Measurements from ENCODE around the gene LSMEM2.
A peak's percentile ranks its signal among the peaks of the same experiment; 100 is the strongest.

LSMEM2 gene

DNA sequence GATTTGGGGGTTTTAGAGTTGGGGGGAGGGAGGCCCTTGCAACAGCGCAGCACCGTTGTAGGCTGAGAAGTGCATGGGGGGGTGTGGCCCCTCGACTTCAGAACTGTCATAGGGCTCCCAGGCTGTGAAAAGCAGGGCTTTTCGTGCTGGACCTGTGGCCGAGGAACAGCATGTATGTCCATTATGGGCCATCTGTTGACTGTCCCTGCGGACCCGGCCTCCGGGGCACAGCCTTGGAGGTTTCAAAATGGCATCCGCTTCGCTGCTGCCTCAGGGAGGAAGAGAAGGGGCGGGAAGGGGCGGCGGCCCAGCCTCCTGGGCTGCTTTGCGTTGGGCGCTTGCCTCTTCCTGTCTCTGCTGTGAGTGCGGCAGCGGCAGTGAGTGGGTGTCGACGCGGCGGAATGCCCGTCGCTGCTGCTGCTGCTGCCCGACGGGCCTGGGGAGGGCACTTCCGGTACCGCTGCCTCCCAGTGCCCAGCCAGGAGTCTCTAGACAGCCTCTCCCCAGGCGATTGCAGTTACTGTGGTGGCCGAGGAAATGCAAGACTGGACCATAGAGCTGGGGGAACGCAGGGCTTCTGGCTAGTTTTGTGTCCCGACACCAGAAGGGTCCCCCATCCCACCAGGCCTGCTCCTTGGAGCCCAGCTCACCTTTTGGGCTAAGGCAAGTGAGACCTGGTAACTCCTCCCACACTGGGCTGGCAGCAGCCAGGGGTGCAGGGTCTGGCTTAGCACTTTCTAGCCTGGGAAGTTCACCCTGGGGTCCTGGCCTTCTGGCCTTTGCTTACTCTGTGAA, 40.9 kb upstream of the LSMEM2 start:
- Histone ChIP-seq H3F3A (ENCODE audit: insufficient read depth) (peaks cover 4% of the 10 kb centered on the region), H3K9me3 (ENCODE audit: insufficient read depth, low read length) (no peaks in the 10 kb centered on the region), H3K9me2 (replicated peaks; ENCODE audit: insufficient read depth, low read length) (no peaks in the 10 kb centered on the region), H3K4me3 (ENCODE audit: insufficient read depth, low read length, poor library complexity, severe bottlenecking) (peak overlapping the region; percentile 96), H3K4me2 (ENCODE audit: low read depth, low read length, poor library complexity, severe bottlenecking) (peak overlapping the region; percentile 84), H2AFZ (ENCODE audit: low read depth, low read length, severe bottlenecking) (no peak overlapping the region), H3K79me2 (ENCODE audit: insufficient read depth, low read length) (peaks cover 64% of the 10 kb centered on the region), H3K36me3 (ENCODE audit: low read length) (no peaks in the 10 kb centered on the region), H3K27me3 (ENCODE audit: low read length) (no peaks in the 10 kb centered on the region), H4K20me1 (ENCODE audit: low read depth, low read length) (no peaks in the 10 kb centered on the region), H3K9ac (ENCODE audit: low read length) (peak overlapping the region; percentile 72), H3K27ac (ENCODE audit: low read depth, low read length) (peak overlapping the region; percentile 76)
- TF ChIP-seq CTCF (IDR thresholded peaks at IDR 0.05; ENCODE audit: insufficient read depth, low read length, poor library complexity, severe bottlenecking) (no peak), EZH2phosphoT487 (conservative IDR thresholded peaks at IDR 0.05; ENCODE audit: low read length) (no peak)

GRCh38 chr3:50238549-50239026, 40.3 kb upstream of the LSMEM2 start:
- peaks cover 70% of the 10 kb centered on the region for H3K79me2 ChIP-seq (ENCODE audit: insufficient read depth, low read length)
- no peaks in the 10 kb centered on the region for H3K9me2 ChIP-seq (replicated peaks; ENCODE audit: insufficient read depth, low read length)
- no peak overlapping the region for H2AFZ ChIP-seq (ENCODE audit: low read depth, low read length, severe bottlenecking)
- H3F3A ChIP-seq (ENCODE audit: insufficient read depth): peaks cover 10% of the 10 kb centered on the region
- peak overlapping the region; percentile 84 for H3K4me2 ChIP-seq (ENCODE audit: low read depth, low read length, poor library complexity, severe bottlenecking)
- peak overlapping the region; percentile 76 for H3K27ac ChIP-seq (ENCODE audit: low read depth, low read length)
- H3K36me3 ChIP-seq (ENCODE audit: low read length): no peaks in the 10 kb centered on the region
- no peaks in the 10 kb centered on the region for H3K27me3 ChIP-seq (ENCODE audit: low read length)
- H3K9me3 ChIP-seq (ENCODE audit: insufficient read depth, low read length): no peaks in the 10 kb centered on the region
- H3K4me3 ChIP-seq (ENCODE audit: insufficient read depth, low read length, poor library complexity, severe bottlenecking): peak overlapping the region; percentile 47
- peak overlapping the region; percentile 72 for H3K9ac ChIP-seq (ENCODE audit: low read length)
- TF ChIP-seq CTCF (IDR thresholded peaks at IDR 0.05; ENCODE audit: insufficient read depth, low read length, poor library complexity, severe bottlenecking): no peak
- TF ChIP-seq EZH2phosphoT487 (conservative IDR thresholded peaks at IDR 0.05; ENCODE audit: low read length): no peak
- no peaks in the 10 kb centered on the region for H4K20me1 ChIP-seq (ENCODE audit: low read depth, low read length)

- no peaks in the 10 kb centered on the region for H4K20me1 ChIP-seq (ENCODE audit: low read depth, low read length)
- no peaks in the 10 kb centered on the region for H3K27me3 ChIP-seq (ENCODE audit: low read length)
- TF ChIP-seq CTCF (IDR thresholded peaks at IDR 0.05; ENCODE audit: insufficient read depth, low read length, poor library complexity, severe bottlenecking) (no peak), EZH2phosphoT487 (conservative IDR thresholded peaks at IDR 0.05; ENCODE audit: low read length) (no peak)
- no peak overlapping the region for H3K4me3 ChIP-seq (ENCODE audit: insufficient read depth, low read length, poor library complexity, severe bottlenecking)
- no peaks in the 10 kb centered on the region for H3K9me3 ChIP-seq (ENCODE audit: insufficient read depth, low read length)
- no peaks in the 10 kb centered on the region for H3K9me2 ChIP-seq (replicated peaks; ENCODE audit: insufficient read depth, low read length)
- no peaks in the 10 kb centered on the region for H3K36me3 ChIP-seq (ENCODE audit: low read length)
- H3K27ac ChIP-seq (ENCODE audit: low read depth, low read length): no peak overlapping the region
- H3K79me2 ChIP-seq (ENCODE audit: insufficient read depth, low read length): peaks cover 71% of the 10 kb centered on the region
- no peak overlapping the region for H3K4me2 ChIP-seq (ENCODE audit: low read depth, low read length, poor library complexity, severe bottlenecking)
- H2AFZ ChIP-seq (ENCODE audit: low read depth, low read length, severe bottlenecking): no peak overlapping the region
- H3F3A ChIP-seq (ENCODE audit: insufficient read depth): peaks cover 10% of the 10 kb centered on the region
- H3K9ac ChIP-seq (ENCODE audit: low read length): peak overlapping the region; percentile 6; the same call in 1 of the 2 replicates
Measured at GRCh38 chr3:50239649-50240048, 39.2 kb upstream of the LSMEM2 start.
